ENCODE data around the gene PARD3. TPM values are rescaled to one million over a fixed set of nuclear protein-coding genes. Genes with fewer than 3 reads are reported as not detected.

The PARD3 gene
- total RNA-seq, 1 donor from 2014 or later: 35.4 TPM

DNA sequence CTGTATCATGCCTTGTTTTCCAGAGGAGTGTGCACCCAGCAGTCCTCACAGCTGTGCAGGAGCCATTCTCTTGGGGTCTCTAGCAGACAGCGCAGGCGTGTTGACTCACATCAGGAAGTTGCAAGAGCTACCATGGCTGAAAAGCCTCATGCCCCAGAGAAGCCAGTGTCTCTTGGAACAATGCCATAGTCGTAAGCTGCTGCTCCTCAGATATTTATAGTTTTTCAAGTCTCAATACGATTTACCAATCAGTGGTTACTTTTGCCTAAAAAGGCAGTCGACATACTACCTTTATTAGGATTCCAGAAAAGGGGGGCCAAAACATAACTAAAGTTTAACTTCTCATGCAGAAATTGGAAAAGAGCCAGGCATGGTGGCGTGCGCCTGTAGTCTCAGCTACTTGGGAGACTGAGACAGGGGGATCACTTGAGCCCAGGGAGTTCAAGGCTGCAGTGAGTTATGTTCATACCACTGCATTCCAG, 407.7 kb downstream of the PARD3 start:
- Mint-ChIP-seq H3K36me3 (ENCODE audit: low read depth, unreplicated experiment) (no peaks in the 10 kb centered on the region), H3K27ac (ENCODE audit: unreplicated experiment) (no peak overlapping the region), H3K4me3 (ENCODE audit: unreplicated experiment) (no peak overlapping the region), H3K27me3 (ENCODE audit: low read depth, unreplicated experiment) (no peaks in the 10 kb centered on the region), H3K4me1 (ENCODE audit: low read depth, unreplicated experiment) (peaks cover 19% of the 10 kb centered on the region), H3K9me3 (ENCODE audit: unreplicated experiment) (no peaks in the 10 kb centered on the region)
- H3K27ac ChIP-seq (ENCODE audit: low read depth, low read length): no peak overlapping the region
- H3K27me3 ChIP-seq (ENCODE audit: insufficient read depth, low read length): no peaks in the 10 kb centered on the region
- no peak overlapping the region for H3K9ac ChIP-seq (ENCODE audit: low read length)
- no peaks in the 10 kb centered on the region for H3K36me3 ChIP-seq (ENCODE audit: insufficient read depth, low read length)
- H3K4me2 ChIP-seq (ENCODE audit: low read length): peak overlapping the region; percentile 13
- peak; percentile 54 for DNase-seq (ENCODE audit: low read depth)
- H3K9me3 ChIP-seq (ENCODE audit: insufficient read depth, low read depth, low read length): no peaks in the 10 kb centered on the region
- no peak overlapping the region for H3K4me3 ChIP-seq (ENCODE audit: insufficient read depth, low read depth, low read length)
- TF ChIP-seq, protein P1, sequence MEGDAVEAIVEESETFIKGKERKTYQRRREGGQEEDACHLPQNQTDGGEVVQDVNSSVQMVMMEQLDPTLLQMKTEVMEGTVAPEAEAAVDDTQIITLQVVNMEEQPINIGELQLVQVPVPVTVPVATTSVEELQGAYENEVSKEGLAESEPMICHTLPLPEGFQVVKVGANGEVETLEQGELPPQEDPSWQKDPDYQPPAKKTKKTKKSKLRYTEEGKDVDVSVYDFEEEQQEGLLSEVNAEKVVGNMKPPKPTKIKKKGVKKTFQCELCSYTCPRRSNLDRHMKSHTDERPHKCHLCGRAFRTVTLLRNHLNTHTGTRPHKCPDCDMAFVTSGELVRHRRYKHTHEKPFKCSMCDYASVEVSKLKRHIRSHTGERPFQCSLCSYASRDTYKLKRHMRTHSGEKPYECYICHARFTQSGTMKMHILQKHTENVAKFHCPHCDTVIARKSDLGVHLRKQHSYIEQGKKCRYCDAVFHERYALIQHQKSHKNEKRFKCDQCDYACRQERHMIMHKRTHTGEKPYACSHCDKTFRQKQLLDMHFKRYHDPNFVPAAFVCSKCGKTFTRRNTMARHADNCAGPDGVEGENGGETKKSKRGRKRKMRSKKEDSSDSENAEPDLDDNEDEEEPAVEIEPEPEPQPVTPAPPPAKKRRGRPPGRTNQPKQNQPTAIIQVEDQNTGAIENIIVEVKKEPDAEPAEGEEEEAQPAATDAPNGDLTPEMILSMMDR (IDR thresholded peaks at IDR 0.05; ENCODE audit: insufficient read depth, low read depth, low read length): no peak
- no peak for TF ChIP-seq EZH2 (IDR thresholded peaks at IDR 0.05; ENCODE audit: insufficient read depth, low read length)
- no peak overlapping the region for H2AFZ ChIP-seq (ENCODE audit: low read depth, low read length)
- H3K79me2 ChIP-seq (ENCODE audit: insufficient read depth, low read length): no peaks in the 10 kb centered on the region
- no peaks in the 10 kb centered on the region for H4K20me1 ChIP-seq (ENCODE audit: insufficient read depth, low read length)
- H3K4me1 ChIP-seq (ENCODE audit: insufficient read depth, low read length): peaks cover 9% of the 10 kb centered on the region
- peak; percentile 37 for FAIRE-seq

DNA sequence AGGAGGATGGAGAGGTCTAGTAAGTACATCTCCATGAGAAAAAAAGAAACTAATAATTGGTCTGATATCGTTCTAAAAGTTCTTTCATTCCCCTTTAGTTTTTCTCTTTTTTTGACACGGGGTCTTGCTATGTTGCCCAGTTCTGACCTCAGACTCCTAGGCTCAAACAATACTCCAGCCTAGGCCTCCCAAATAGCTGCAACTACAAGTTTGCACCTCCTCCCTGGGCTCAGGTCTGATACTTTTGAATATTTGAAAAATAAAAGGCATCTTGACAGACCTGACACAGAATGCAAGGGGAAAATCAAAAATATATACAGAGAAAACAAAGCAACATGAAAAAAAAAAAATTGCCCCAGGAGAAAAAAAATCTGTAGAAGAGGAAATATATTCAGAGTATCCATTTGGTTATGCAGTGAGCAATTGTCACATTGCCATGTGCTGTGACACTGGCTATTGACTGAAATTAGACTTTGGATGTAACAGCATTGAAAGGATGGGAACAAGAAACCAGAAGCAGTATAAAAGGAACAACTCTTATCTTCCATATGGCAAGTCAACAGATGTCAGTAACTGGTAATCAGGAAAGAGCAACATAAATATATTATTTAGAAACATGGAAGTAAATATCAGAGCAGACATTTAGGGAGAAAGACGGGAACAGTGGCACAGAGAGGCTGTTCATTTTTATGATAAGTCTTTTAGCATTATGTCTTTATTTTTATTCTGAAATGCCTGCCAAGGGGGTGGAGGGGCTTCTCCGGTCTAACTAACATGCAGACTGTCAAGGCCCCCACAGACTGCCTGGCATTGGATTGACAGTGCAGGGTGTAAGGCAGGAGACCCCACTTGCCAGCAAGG, 408.4 kb downstream of the PARD3 start:
- no peaks in the 10 kb centered on the region for H3K79me2 ChIP-seq (ENCODE audit: insufficient read depth, low read length)
- TF ChIP-seq EZH2 (IDR thresholded peaks at IDR 0.05; ENCODE audit: insufficient read depth, low read length): no peak
- TF ChIP-seq, protein P1 (IDR thresholded peaks at IDR 0.05; ENCODE audit: insufficient read depth, low read depth, low read length): no peak
- no peak overlapping the region for H2AFZ ChIP-seq (ENCODE audit: low read depth, low read length)
- Mint-ChIP-seq H3K36me3 (ENCODE audit: low read depth, unreplicated experiment) (no peaks in the 10 kb centered on the region), H3K27me3 (ENCODE audit: low read depth, unreplicated experiment) (no peaks in the 10 kb centered on the region), H3K9me3 (ENCODE audit: unreplicated experiment) (no peaks in the 10 kb centered on the region), H3K4me3 (ENCODE audit: unreplicated experiment) (no peak overlapping the region), H3K27ac (ENCODE audit: unreplicated experiment) (no peak overlapping the region), H3K4me1 (ENCODE audit: low read depth, unreplicated experiment) (peaks cover 19% of the 10 kb centered on the region)
- H3K36me3 ChIP-seq (ENCODE audit: insufficient read depth, low read length): no peaks in the 10 kb centered on the region
- H3K27me3 ChIP-seq (ENCODE audit: insufficient read depth, low read length): no peaks in the 10 kb centered on the region
- H3K4me3 ChIP-seq (ENCODE audit: insufficient read depth, low read depth, low read length): no peak overlapping the region
- peak overlapping the region; percentile 13 for H3K4me2 ChIP-seq (ENCODE audit: low read length)
- H3K4me1 ChIP-seq (ENCODE audit: insufficient read depth, low read length): peaks cover 9% of the 10 kb centered on the region
- H3K27ac ChIP-seq (ENCODE audit: low read depth, low read length): no peak overlapping the region
- H3K9ac ChIP-seq (ENCODE audit: low read length): no peak overlapping the region
- H4K20me1 ChIP-seq (ENCODE audit: insufficient read depth, low read length): no peaks in the 10 kb centered on the region
- no peak for DNase-seq (ENCODE audit: low read depth)
- no peak for FAIRE-seq
- no peaks in the 10 kb centered on the region for H3K9me3 ChIP-seq (ENCODE audit: insufficient read depth, low read depth, low read length)

All from astrocyte (in vitro differentiated cells and primary cell).